Lower lobe of right lung (tissue), 2 donors: Measurements from ENCODE around the gene TAF5. TPM values are rescaled to one million over a fixed set of nuclear protein-coding genes. Genes with fewer than 3 reads are reported as not detected.

ENCODE experiments used
- ATAC-seq, 2 donors: fragments of 200-7000 bp; cut with Tn5 transposase; one replicate each; pipeline ENCODE4 v1.9.1; 2020 to 2022; ENCODE audit warnings: mild to moderate bottlenecking in 2 of 2, moderate library complexity in 2 of 2
- DNase-seq: peaks from one replicate; pipeline ENCODE4 v3.0.0-alpha.2; 2020
- H3K27ac ChIP-seq: fragments of 200-600 bp; one replicate; pipeline ENCODE4 v1.8.0; 2022
- H3K27me3 ChIP-seq: fragments of 200-600 bp; one replicate; pipeline ENCODE4 v1.8.0; 2022; ENCODE audit warnings: low read depth
- H3K36me3 ChIP-seq: fragments of 200-600 bp; one replicate; pipeline ENCODE4 v1.8.0; 2022; ENCODE audit warnings: mild to moderate bottlenecking
- H3K4me1 ChIP-seq: fragments of 200-600 bp; one replicate; pipeline ENCODE4 v1.8.0; 2022
- H3K4me3 ChIP-seq: fragments of 200-600 bp; one replicate; pipeline ENCODE4 v1.8.0; 2022; ENCODE audit warnings: mild to moderate bottlenecking
- H3K9me3 ChIP-seq: fragments of 200-600 bp; one replicate; pipeline ENCODE4 v1.8.0; 2022
- CTCF ChIP-seq: fragments of 200-600 bp; IDR thresholded peaks from one replicate; pipeline ENCODE4 v1.8.0; 2022; ENCODE audit warnings: antibody characterized with exemption, mild to moderate bottlenecking
- intact Hi-C: fragments of 100-400 bp; cut with DNase I; formaldehyde crosslinking; loops from one replicate; pipeline ENCODE4 v1.11.0; 2022
- total RNA-seq: library from RNA; stranded (reverse); fragmentation: NEBNext Ultra II Directional; extraction: Animal tissue kit (Norgen Biotek cat#: 25700); gene quantifications from one replicate; pipeline ENCODE4 v1.2.1, GENCODE V29; 2021
- donor health status: DM: no; HTN: yes; CAD: no; lungs with severe emphysema.

Gene TAF5
- total RNA-seq, 1 donor from 2014 or later = 4.8 TPM

GRCh38 chr10:103367379-103367781, 396 bp upstream of the TAF5 start:
- Histone ChIP-seq H3K36me3 (no peaks in the 10 kb centered on the region), H3K9me3 (no peaks in the 10 kb centered on the region), H3K4me3 (peak overlapping the region; percentile 100), H3K27me3 (no peaks in the 10 kb centered on the region), H3K27ac (peak overlapping the region; percentile 88), H3K4me1 (peaks cover 22% of the 10 kb centered on the region)
- no peak for ATAC-seq
- intact Hi-C loops = no loop called here
- no peak for DNase-seq
- TF ChIP-seq CTCF = no peak

DNA sequence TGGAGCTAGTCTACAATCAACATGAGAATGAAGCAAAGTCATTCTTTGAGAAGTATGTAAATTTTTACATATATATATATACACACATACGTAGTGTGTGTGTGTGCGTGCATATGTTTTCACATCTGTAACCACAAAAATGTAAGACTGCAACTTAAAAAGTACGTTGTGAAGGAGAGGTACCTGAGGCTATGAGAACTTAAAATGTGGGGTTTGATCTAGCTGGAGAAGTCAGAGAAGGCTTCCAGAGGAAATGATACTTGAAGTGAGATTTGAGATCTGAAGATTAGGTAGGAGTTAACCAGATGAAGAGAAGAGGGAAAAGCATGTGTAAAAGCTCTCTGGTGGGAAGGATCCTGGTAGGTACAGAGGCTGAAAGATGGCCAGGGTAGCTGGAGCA, 5.8 kb downstream of the TAF5 start:
- DNase-seq (no peak), ATAC-seq (no peak)
- no peaks in the 10 kb centered on the region for H3K27me3 ChIP-seq
- H3K36me3 ChIP-seq = peaks cover 53% of the 10 kb centered on the region
- peaks cover 22% of the 10 kb centered on the region for H3K4me1 ChIP-seq
- no peak overlapping the region for H3K4me3 ChIP-seq
- TF ChIP-seq CTCF = no peak
- intact Hi-C loops = no loop called here
- H3K9me3 ChIP-seq = no peaks in the 10 kb centered on the region
- no peak overlapping the region for H3K27ac ChIP-seq

DNA sequence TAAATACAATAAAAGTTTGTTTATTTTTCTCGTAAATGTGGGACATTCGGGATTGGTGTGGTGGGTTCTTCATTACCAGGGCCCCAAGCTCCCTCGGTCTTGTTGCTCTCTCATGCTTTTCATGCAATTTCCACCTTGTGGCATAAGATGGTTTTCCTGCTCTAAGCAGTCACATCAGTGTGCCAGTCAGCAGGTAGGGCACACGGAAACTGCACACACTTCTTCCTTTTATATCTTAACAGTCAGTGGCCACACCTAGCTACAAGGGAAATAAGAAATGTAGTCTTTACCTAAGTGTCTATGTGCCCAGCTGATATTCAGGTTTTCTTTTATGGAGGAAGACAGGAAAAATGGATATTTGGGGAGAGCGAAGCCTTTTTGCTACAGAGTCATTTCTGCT, 6.5 kb downstream of the TAF5 start:
- no peak for TF ChIP-seq CTCF
- no peaks in the 10 kb centered on the region for H3K27me3 ChIP-seq
- DNase-seq (no peak), ATAC-seq (no peak)
- intact Hi-C loops = no loop called here
- H3K9me3 ChIP-seq = no peaks in the 10 kb centered on the region
- no peak overlapping the region for H3K4me3 ChIP-seq
- peaks cover 60% of the 10 kb centered on the region for H3K36me3 ChIP-seq
- H3K27ac ChIP-seq = no peak overlapping the region
- H3K4me1 ChIP-seq = peaks cover 17% of the 10 kb centered on the region

DNA sequence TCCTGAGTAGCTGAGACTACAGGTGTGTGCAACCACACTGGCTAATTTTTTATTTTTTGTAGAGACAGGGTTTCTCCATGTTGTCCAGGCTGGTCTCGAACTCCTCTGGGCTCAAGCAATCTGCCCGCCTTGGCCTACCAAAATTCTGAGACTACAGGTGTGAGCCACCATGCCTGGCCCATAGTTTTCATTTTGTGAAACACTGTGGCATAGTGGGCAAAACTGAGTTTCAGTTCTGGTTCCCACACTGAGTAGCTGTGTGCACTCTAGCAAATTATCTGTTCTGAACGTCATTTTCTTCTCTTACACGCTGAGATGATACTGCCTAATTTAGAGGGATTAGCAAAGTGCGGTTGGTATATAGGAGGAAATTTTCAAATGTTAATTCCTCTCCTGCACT, 15.0 kb downstream of the TAF5 start:
- H3K4me3 ChIP-seq = no peak overlapping the region
- no peaks in the 10 kb centered on the region for H3K4me1 ChIP-seq
- intact Hi-C loops = no loop called here
- DNase-seq = no peak
- no peaks in the 10 kb centered on the region for H3K9me3 ChIP-seq
- TF ChIP-seq CTCF = no peak
- no peaks in the 10 kb centered on the region for H3K27me3 ChIP-seq
- peaks cover 85% of the 10 kb centered on the region for H3K36me3 ChIP-seq
- no peak for ATAC-seq
- H3K27ac ChIP-seq = no peak overlapping the region

- no peak for TF ChIP-seq CTCF
- no peak for DNase-seq
- intact Hi-C loops = no loop called here
- Histone ChIP-seq H3K27me3 (no peaks in the 10 kb centered on the region), H3K4me3 (no peak overlapping the region), H3K9me3 (no peaks in the 10 kb centered on the region), H3K4me1 (peaks cover 36% of the 10 kb centered on the region), H3K36me3 (peaks cover 43% of the 10 kb centered on the region), H3K27ac (no peak overlapping the region)
- ATAC-seq = no peak
Observed at GRCh38 chr10:103394180-103394579, 26.4 kb downstream of the TAF5 start.

DNA sequence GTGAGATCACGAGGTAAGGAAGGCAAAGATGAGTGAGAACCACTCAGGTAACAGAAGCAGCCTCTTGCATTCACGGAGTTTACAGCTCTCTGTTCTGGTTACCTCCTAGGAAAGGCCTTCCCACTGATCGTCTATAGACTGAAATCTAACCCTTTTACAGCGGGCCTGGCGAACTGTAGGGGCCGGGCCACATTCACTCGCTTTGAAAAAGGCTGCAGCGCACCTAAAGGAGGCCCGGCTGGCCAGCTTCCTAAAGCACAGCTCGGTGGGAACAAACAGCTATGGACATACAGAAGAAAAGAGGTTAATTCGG, 27.9 kb downstream of the TAF5 start:
- no peak for TF ChIP-seq CTCF
- Histone ChIP-seq H3K27ac (peak overlapping the region; percentile 89), H3K9me3 (no peaks in the 10 kb centered on the region), H3K27me3 (no peaks in the 10 kb centered on the region), H3K4me1 (peaks cover 36% of the 10 kb centered on the region), H3K4me3 (peak overlapping the region; percentile 99), H3K36me3 (peaks cover 43% of the 10 kb centered on the region)
- DNase-seq (no peak), ATAC-seq (peak in 1 of 2 donors; percentile 35)
- intact Hi-C loops = no loop called here
